ENCODE results near the gene SIX2. TPM values are rescaled to one million over a fixed set of nuclear protein-coding genes. Genes with fewer than 3 reads are reported as not detected.

SIX2 gene
- total RNA-seq, 2 experiments from 2014 or later: not detected

- no peaks in the 10 kb centered on the region for H3K36me3 Mint-ChIP-seq (ENCODE audit: low read depth)
- intact Hi-C loops (cut with micrococcal nuclease): loop anchor here (10.0 kb wide), 1 partner anchor 164 kb away; no protein-coding TSS in a partner anchor
- CTCF ChIA-PET: no interaction called here
- H3K9me3 Mint-ChIP-seq: no peaks in the 10 kb centered on the region
- no peak overlapping the region for H3K27ac Mint-ChIP-seq
- H3K27me3 Mint-ChIP-seq: peaks cover 77% of the 10 kb centered on the region
- POLR2A ChIA-PET: no interaction called here
- no peak for ATAC-seq
- H3K4me3 Mint-ChIP-seq: peak overlapping the region; percentile 5
- TF ChIP-seq CTCF (IDR thresholded peaks at IDR 0.05): no peak
- no peak for DNase-seq
- H3K4me1 Mint-ChIP-seq (ENCODE audit: low read depth): peaks cover 17% of the 10 kb centered on the region
Observed at GRCh38 chr2:45010702-45011012, 1.4 kb upstream of the SIX2 start.

- ChIA-PET CTCF (no interaction called here), POLR2A (no interaction called here)
- H3K4me1 Mint-ChIP-seq (ENCODE audit: low read depth): peaks cover 19% of the 10 kb centered on the region
Observed at GRCh38 chr2:45009928-45010701, 863 bp upstream of the SIX2 start.

GRCh38 chr2:45008296-45009129 lies 739 bp downstream of the SIX2 start:
- peaks cover 82% of the 10 kb centered on the region for H3K27me3 Mint-ChIP-seq
- no peak overlapping the region for H3K27ac Mint-ChIP-seq
- POLR2A ChIA-PET: interaction anchor here (0.8 kb wide), 1 partner anchor 80 kb away, joined by 3 read pairs; no protein-coding TSS in a partner anchor
- H3K9me3 Mint-ChIP-seq: no peaks in the 10 kb centered on the region
- H3K4me3 Mint-ChIP-seq: peak overlapping the region; percentile 37
- CTCF ChIA-PET: interaction anchor here (1.0 to 1.9 kb wide), 3 partner anchors 27 to 55 kb away, joined by 3 to 6 read pairs (median 4); no protein-coding TSS in a partner anchor
- peaks cover 17% of the 10 kb centered on the region for H3K4me1 Mint-ChIP-seq (ENCODE audit: low read depth)
- no peaks in the 10 kb centered on the region for H3K36me3 Mint-ChIP-seq (ENCODE audit: low read depth)
- ATAC-seq: peak; percentile 10
- TF ChIP-seq CTCF (IDR thresholded peaks at IDR 0.05): no peak
- intact Hi-C loops (cut with micrococcal nuclease): no loop called here
- DNase-seq: no peak

More at GRCh38 chr2:45009928-45010701, 863 bp upstream of the SIX2 start:
- Mint-ChIP-seq H3K27ac (no peak overlapping the region), H3K9me3 (no peaks in the 10 kb centered on the region), H3K36me3 (ENCODE audit: low read depth) (no peaks in the 10 kb centered on the region), H3K27me3 (peaks cover 77% of the 10 kb centered on the region), H3K4me3 (no peak overlapping the region)
- intact Hi-C loops (cut with micrococcal nuclease): loop anchor here (10.0 kb wide), 1 partner anchor 165 kb away; no protein-coding TSS in a partner anchor
- DNase-seq (no peak), ATAC-seq (no peak)
- TF ChIP-seq CTCF (IDR thresholded peaks at IDR 0.05): no peak

GRCh38 chr2:45007961-45008295 lies 1.3 kb downstream of the SIX2 start:
- no peak for TF ChIP-seq CTCF (IDR thresholded peaks at IDR 0.05)
- H3K9me3 Mint-ChIP-seq: no peaks in the 10 kb centered on the region
- peaks cover 17% of the 10 kb centered on the region for H3K4me1 Mint-ChIP-seq (ENCODE audit: low read depth)
- ATAC-seq: no peak
- ChIA-PET POLR2A (interaction anchor here (0.8 kb wide), 1 partner anchor 81 kb away, joined by 3 read pairs; no protein-coding TSS in a partner anchor), CTCF (interaction anchor here (1.0 to 1.9 kb wide), 2 partner anchors 27 to 43 kb away, joined by 3 to 6 read pairs; no protein-coding TSS in a partner anchor)
- no peak overlapping the region for H3K4me3 Mint-ChIP-seq
- H3K27me3 Mint-ChIP-seq: peaks cover 87% of the 10 kb centered on the region
- no peak overlapping the region for H3K27ac Mint-ChIP-seq
- DNase-seq: no peak
- no peaks in the 10 kb centered on the region for H3K36me3 Mint-ChIP-seq (ENCODE audit: low read depth)
- intact Hi-C loops (cut with micrococcal nuclease): no loop called here

- Mint-ChIP-seq H3K27me3 (peaks cover 84% of the 10 kb centered on the region), H3K27ac (no peak overlapping the region), H3K4me3 (no peak overlapping the region), H3K36me3 (ENCODE audit: low read depth) (no peaks in the 10 kb centered on the region), H3K4me1 (ENCODE audit: low read depth) (peaks cover 17% of the 10 kb centered on the region), H3K9me3 (no peaks in the 10 kb centered on the region)
- TF ChIP-seq CTCF (IDR thresholded peaks at IDR 0.05): no peak
- ChIA-PET CTCF (interaction anchor here (0.6 kb wide), 1 partner anchor 432 kb away, joined by 3 read pairs; no protein-coding TSS in a partner anchor), POLR2A (no interaction called here)
- ATAC-seq (no peak), DNase-seq (no peak)
- intact Hi-C loops (cut with micrococcal nuclease): no loop called here
Observed at GRCh38 chr2:45006942-45007287, 2.3 kb downstream of the SIX2 start.

Data from activated CD8-positive, alpha-beta T cell treated with anti-CD3 and anti-CD28 coated beads for 36 hours (primary cell).